Tibial artery (tissue), 4 donors: ENCODE data around the gene FASTKD1.
"Not testable (repeated sequence)": the region's sequence is repeated elsewhere in the genome, so short reads cannot be mapped to it uniquely, and the experiment has no call there.

Experiments used
- DNase-seq, 2 donors: peaks; one replicate each; pipeline ENCODE4 v3.0.0-alpha.2; 2019
- H3K27ac ChIP-seq, 2 donors: fragments of 200-600 bp; sonication (generic) in 1 of 2; 1 replicate in 1 of 2; 2 replicates in 1 of 2; pipeline ENCODE4 v1.5.1; 2018 to 2019; ENCODE audit warnings: mild to moderate bottlenecking in 1 of 2
- H3K27me3 ChIP-seq, 2 donors: fragments of 200-600 bp; sonication (generic) in 1 of 2; one replicate each; pipeline versions ENCODE4 v1.5.1 to v1.6.0; 2016 to 2019
- H3K36me3 ChIP-seq, 3 donors: fragments of 200-600 bp; sonication (generic) in 2 of 3; one replicate each; pipeline ENCODE4 v1.5.1; 2016 to 2019; ENCODE audit warnings: mild to moderate bottlenecking in 2 of 3
- H3K4me1 ChIP-seq, 4 donors: fragments of 200-600 bp; sonication (generic) in 2 of 4; 1 replicate in 3 of 4; 2 replicates in 1 of 4; pipeline ENCODE4 v1.5.1; 2016 to 2019
- H3K4me3 ChIP-seq, 2 donors: fragments of 200-600 bp; sonication (generic) in 1 of 2; 1 replicate in 1 of 2; 2 replicates in 1 of 2; pipeline ENCODE4 v1.5.1; 2018 to 2019; ENCODE audit warnings: mild to moderate bottlenecking in 2 of 2
- H3K9me3 ChIP-seq, 3 donors: fragments of 200-600 bp; sonication (generic) in 1 of 3; one replicate each; pipeline ENCODE4 v1.5.1; 2016 to 2019
- CTCF ChIP-seq, 2 experiments: fragments of 200-600 bp in 1 of 2; fragments of 450-650 bp in 1 of 2; IDR thresholded peaks; one replicate each; pipeline ENCODE4 v1.5.1; 2017 to 2019; ENCODE audit warnings: antibody characterized with exemption in 2 of 2, mild to moderate bottlenecking in 1 of 2, moderate library complexity in 1 of 2
- intact Hi-C: fragments of 100-400 bp; cut with DNase I; formaldehyde crosslinking; loops from one replicate; pipeline ENCODE4 v1.15.0; 2023; ENCODE audit warnings: low total_unique reads

FASTKD1 gene

GRCh38 chr2:169540146-169540545, 33.5 kb downstream of the FASTKD1 start:
- Histone ChIP-seq H3K27me3 (no peaks in the 10 kb centered on the region), H3K27ac (no peak overlapping the region), H3K4me1 (no peaks in the 10 kb centered on the region), H3K36me3 (peaks cover 10 to 26% (median 18%) of the 10 kb centered on the region in 3 donors), H3K9me3 (no peaks in the 10 kb centered on the region), H3K4me3 (no peak overlapping the region)
- DNase-seq: no peak
- intact Hi-C loops: no loop called here
- TF ChIP-seq CTCF (IDR thresholded peaks at IDR 0.05): no peak

- H3K27me3 ChIP-seq, DNase-seq, H3K27ac ChIP-seq, H3K9me3 ChIP-seq, H3K4me1 ChIP-seq, H3K4me3 ChIP-seq, intact Hi-C loops: not testable (repeated sequence)
- H3K36me3 ChIP-seq: peaks cover 8 to 30% (median 17%) of the 10 kb centered on the region in 3 donors
Measured at GRCh38 chr2:169539460-169539859, 34.2 kb downstream of the FASTKD1 start.

GRCh38 chr2:169528271-169528701, 45.4 kb downstream of the FASTKD1 start:
- DNase-seq: peak; percentile 62 to 70
- Histone ChIP-seq H3K27ac (no peak overlapping the region), H3K4me1 (no peaks in the 10 kb centered on the region), H3K9me3 (no peaks in the 10 kb centered on the region), H3K27me3 (no peaks in the 10 kb centered on the region), H3K36me3 (peaks cover 0 to 34% (median 0%) of the 10 kb centered on the region in 3 donors), H3K4me3 (no peak overlapping the region)
- peak; percentile 66 to 80 for TF ChIP-seq CTCF (IDR thresholded peaks at IDR 0.05)
- intact Hi-C loops: no loop called here

- no peak for TF ChIP-seq CTCF (IDR thresholded peaks at IDR 0.05)
Measured at GRCh38 chr2:169526451-169526850, 47.2 kb downstream of the FASTKD1 start.

GRCh38 chr2:169525434-169525833, 48.2 kb downstream of the FASTKD1 start:
- DNase-seq: no peak
- no peaks in the 10 kb centered on the region for H3K9me3 ChIP-seq
- no peaks in the 10 kb centered on the region for H3K27me3 ChIP-seq
- TF ChIP-seq CTCF (IDR thresholded peaks at IDR 0.05): no peak
- intact Hi-C loops: no loop called here
- H3K27ac ChIP-seq: no peak overlapping the region
- peaks cover 0 to 34% (median 6%) of the 10 kb centered on the region in 3 donors for H3K36me3 ChIP-seq
- H3K4me1 ChIP-seq: no peaks in the 10 kb centered on the region
- no peak overlapping the region for H3K4me3 ChIP-seq

More at GRCh38 chr2:169526451-169526850, 47.2 kb downstream of the FASTKD1 start:
- Histone ChIP-seq H3K4me3 (no peak overlapping the region), H3K9me3 (no peaks in the 10 kb centered on the region), H3K27ac (no peak overlapping the region), H3K4me1 (no peaks in the 10 kb centered on the region), H3K27me3 (no peaks in the 10 kb centered on the region), H3K36me3 (peaks cover 0 to 32% (median 2%) of the 10 kb centered on the region in 3 donors)
- intact Hi-C loops: no loop called here
- DNase-seq: no peak

GRCh38 chr2:169523681-169524080, 50.0 kb downstream of the FASTKD1 start:
- Histone ChIP-seq H3K27ac (no peak overlapping the region), H3K36me3 (peaks cover 0 to 38% (median 6%) of the 10 kb centered on the region in 3 donors), H3K4me1 (no peaks in the 10 kb centered on the region), H3K4me3 (no peak overlapping the region), H3K9me3 (no peaks in the 10 kb centered on the region), H3K27me3 (no peaks in the 10 kb centered on the region)
- DNase-seq: no peak
- intact Hi-C loops: no loop called here
- no peak for TF ChIP-seq CTCF (IDR thresholded peaks at IDR 0.05)
